Left colon (tissue), 2 donors: Measurements from ENCODE around the gene NME3. TPM values are rescaled to one million over a fixed set of nuclear protein-coding genes. Genes with fewer than 3 reads are reported as not detected.
"Not testable (repeated sequence)": the region's sequence is repeated elsewhere in the genome, so short reads cannot be mapped to it uniquely, and the experiment has no call there.

Experiments
- ATAC-seq: fragments of 200-7000 bp; cut with Tn5 transposase; one replicate; pipeline ENCODE4 v1.9.1; 2020; ENCODE audit warnings: mild to moderate bottlenecking, moderate library complexity
- DNase-seq, 2 donors: peaks; one replicate each; pipeline ENCODE4 v3.0.0-alpha.2; 2020
- intact Hi-C, 2 donors: fragments of 100-400 bp; cut with DNase I in 1 of 2; cut with micrococcal nuclease in 1 of 2; formaldehyde crosslinking; loops; one replicate each; pipeline versions ENCODE4 v1.11.2 to v1.14.0; 2022; cut with DNase I, micrococcal nuclease
- long read RNA-seq: library from polyadenylated mRNA; unstranded; transcript quantifications from one replicate; pipeline ENCODE4 v2.0.0, GENCODE V29; 2021
- total RNA-seq, 2 donors: library from RNA; stranded (reverse); fragmentation: NEBNext Ultra II Directional; extraction: Animal tissue kit (Norgen Biotek cat#: 25700); gene quantifications; one replicate each; pipeline ENCODE4 v1.2.1, GENCODE V29; 2021
- donor health status: DM: no; HTN: no; CAD: no.
- donor health status: DM: yes; HTN: yes; CAD: no.

NME3 gene
- 10 to 100 TPM; 59.5 to 62.9 TPM for total RNA-seq
- long read RNA-seq, transcript NME3-204 (4 exons, 920 nt), result minor isoform, 5 of 26 reads
- long read RNA-seq, transcript NME3-201 (5 exons, 1,069 nt), result major isoform, 8 of 26 reads
- long read RNA-seq, partial matches to known transcripts, result 1 of 26 reads
- long read RNA-seq, other reads (novel, unspliced or antisense), result 8 of 26 reads

DNA sequence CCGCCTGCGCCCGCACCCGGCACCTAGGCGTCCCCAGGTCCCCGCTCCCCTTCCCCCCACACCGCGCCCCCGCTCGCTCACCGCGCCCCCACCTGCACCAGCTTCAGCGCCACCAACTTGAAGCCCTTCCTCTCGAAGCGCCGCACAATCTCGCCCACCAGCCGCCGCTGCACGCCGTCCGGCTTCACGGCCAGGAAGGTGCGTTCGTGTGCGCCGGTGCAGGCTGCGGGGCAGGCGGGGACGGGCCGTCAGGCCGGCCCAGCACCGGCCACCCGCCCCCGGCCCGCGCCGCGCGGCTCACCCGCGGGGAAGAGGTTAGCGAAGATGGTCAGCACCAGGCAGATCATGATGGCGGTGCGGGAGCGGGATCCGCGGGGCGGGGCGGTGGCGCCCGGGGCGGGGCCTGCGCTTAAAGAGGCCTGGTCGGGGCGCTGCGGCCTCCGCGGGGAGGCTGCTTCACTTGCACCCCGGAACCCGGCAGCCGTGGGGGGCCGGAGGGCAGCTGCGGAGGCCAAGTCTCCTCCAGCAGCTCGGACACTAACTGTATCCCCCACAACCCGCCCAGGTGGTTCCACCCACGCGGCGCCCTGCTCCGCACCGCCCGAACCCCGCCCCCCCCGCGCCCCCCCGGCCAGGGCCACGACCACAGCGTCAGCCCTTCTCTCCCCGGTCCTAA lies at the start of gene NME3:
Gene NME3, minus strand, starts transcription at position 356 of the 676 bp plus-strand sequence. Its CDS starts 9 bp downstream, at position 347.
- peak; percentile 47 for ATAC-seq
- DNase-seq, result peak; percentile 72 to 89
- intact Hi-C loops, result no loop called here

DNA sequence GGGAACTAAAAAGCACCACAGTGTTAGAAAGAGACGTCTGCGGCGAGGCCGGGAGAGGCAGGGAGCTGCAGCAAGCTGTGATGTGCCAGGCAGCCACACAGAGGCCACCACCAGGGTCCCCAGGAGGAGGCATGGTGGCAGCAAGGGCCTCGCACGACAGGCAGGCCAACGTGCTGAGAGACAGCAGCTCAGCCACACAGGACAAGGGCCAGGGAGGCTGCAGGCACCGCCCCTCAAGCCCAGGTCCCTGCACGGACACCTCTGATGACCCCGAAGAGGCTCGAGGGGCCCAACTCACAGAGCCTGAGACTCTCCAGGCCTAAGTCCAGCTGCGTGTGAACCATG lies 49.6 kb upstream of the NME3 start:
- intact Hi-C loops, result no loop called here
- ATAC-seq (no peak), DNase-seq (no peak)

DNA sequence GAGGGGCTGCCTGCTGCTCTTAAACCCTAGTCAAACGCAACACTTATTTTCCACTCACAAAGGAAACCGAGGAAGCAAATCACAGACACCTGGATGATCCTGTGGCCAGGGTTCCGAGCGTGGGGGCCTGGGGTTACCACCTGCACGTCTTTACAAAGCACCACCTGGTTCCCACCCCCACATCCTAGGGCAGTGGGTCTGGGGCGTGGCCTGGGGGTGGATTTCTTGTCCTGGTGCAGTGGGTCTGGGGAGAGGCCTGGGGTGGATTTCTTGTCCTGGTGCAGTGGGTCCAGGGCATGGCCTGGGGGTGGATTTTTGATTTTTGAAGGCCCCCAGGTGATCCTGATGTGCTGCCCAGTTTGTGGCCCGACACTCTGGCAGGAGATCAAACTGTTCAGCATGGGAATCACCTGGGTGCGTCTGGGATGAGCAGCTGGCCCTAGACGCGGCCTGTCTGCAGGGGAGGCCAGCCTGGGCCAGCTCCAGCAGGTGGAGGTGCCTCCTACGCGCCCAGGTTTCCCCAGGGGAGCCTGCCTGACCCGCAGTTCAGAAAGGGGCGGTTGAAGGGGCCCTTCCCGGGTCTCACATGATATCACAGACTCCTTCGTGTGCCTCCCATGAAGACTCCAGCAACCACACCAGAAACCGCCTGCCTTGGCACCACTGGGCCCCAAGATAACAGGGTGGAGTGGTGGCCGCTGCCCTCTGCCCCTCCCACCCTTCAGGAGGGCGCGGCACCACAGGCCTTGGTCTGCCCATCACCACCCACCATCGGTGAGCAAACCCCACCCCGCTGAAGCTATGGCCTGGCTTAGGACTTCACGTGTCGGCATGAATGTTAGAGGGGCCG lies 49.0 kb upstream of the NME3 start:
- intact Hi-C loops, result no loop called here
- ATAC-seq (no peak), DNase-seq (no peak)

- intact Hi-C loops, result no loop called here
- DNase-seq, result no peak
- ATAC-seq, result no peak
Measured at GRCh38 chr16:1819611-1820010, 48.3 kb upstream of the NME3 start.

- ATAC-seq (no peak), DNase-seq (no peak)
- intact Hi-C loops, result no loop called here
Measured at GRCh38 chr16:1818873-1819525, 47.7 kb upstream of the NME3 start.

DNA sequence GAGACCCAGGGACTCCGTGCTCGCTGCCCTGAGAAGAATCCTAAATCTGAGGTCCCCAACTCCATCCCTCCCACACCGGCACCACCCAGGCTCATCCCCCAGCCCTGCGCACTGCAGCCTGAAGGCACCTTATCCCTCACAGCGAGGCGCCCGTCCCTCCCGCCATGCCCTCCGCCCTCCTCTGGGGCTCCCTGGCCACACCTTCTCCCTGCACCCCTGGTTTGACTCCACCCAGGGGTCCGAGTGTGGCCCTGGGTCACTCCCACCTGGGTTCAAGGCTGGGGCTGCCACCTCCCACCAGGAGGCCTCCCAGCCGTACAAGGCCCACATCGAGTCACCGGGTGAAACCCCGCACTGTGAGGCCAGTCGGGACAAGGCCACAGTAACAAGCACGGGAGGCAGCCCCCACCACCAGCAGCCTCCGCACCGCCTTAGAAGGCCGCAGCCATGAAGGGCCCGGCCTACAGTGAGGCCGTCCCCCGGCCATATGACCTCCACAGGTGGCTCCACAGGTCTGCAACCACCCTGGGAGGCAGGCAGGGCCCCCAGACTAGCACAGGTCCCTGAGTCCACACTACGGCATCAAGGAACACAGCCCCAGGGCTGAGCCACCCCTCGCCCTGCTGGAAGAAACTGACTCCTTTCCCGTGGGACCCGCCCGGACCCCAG lies 47.0 kb upstream of the NME3 start:
- no peak for DNase-seq
- ATAC-seq, result no peak
- intact Hi-C loops, result no loop called here

- no peak for ATAC-seq
- no peak for DNase-seq
- intact Hi-C loops, result no loop called here
Measured at GRCh38 chr16:1817716-1818115, 46.4 kb upstream of the NME3 start.

- ATAC-seq, result no peak
- no peak for DNase-seq
Measured at GRCh38 chr16:1817276-1817589, 45.9 kb upstream of the NME3 start.

DNA sequence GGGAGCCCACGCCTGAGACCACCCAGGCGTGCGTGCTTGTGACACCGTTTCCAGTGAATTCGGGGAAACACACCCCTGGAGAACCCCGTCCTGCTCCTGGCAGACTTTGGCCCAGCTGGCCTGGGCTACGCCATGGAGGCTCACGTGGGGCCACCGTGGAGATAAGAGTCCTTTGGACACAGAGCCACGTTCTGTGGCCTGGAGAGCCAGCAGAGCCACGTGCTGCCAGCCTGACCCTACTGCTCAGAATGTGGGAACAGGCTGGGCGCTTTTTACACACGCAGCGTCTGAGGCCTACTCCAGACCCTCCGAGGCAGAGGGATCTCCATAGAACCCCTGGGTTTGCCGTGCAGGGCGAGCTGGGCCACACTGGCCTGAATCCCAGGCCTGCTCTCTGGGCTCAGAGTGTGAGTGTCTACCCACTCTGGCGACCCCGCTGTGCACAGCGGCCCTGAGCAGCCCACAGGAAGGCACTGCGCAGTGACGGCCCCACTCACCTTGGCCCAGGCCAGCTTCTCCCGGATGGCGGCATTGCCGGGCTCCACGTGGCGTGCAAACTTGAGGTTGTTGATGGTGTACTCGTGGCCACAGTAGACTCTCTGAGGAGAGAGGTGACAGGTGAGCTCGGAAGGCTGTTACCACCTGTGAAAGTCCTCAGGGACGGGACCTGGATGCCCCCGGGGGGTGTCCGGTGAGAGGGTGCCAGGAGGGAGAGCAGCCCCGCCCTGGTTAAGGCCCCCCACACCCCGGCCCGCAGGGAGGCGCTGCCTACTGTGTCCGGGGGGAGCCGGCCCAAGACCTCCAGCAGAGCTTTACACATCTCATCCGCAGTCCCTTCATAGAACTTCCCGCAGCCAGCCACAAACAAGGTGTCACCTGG lies 45.3 kb upstream of the NME3 start:
- ATAC-seq, result no peak
- intact Hi-C loops, result no loop called here
- DNase-seq, result no peak

More at GRCh38 chr16:1817276-1817589, 45.9 kb upstream of the NME3 start:
- intact Hi-C loops, result no loop called here

DNA sequence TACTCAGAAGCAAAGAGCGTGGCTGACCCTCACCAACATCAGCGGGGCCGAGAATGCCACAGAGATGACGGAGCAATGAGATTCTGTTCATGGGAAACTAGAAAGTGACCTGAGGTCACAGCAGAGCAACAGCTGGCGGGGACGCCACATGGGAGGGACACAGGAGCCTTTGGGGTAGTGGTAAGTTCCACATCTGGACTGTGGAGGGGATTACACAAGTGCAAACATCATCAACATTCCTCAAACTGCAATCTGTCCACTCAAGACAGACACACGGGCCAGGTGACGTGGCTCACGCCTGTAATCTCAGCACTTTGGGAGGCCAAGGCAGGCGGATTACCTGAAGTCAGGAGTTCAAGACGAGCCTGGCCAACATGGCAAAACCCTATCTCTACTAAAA lies 44.1 kb upstream of the NME3 start:
- intact Hi-C loops, result no loop called here
- DNase-seq (no peak), ATAC-seq (no peak)

- DNase-seq, result peak in 1 of 2 donors; percentile 79
- intact Hi-C loops, result no loop called here
- ATAC-seq, result peak; percentile 97
Measured at GRCh38 chr16:1812732-1813163, 41.4 kb upstream of the NME3 start.

GRCh38 chr16:1810536-1810935 lies 39.2 kb upstream of the NME3 start:
- ATAC-seq (no peak), DNase-seq (no peak)
- intact Hi-C loops, result no loop called here

- ATAC-seq (no peak), DNase-seq (no peak)
- intact Hi-C loops, result no loop called here
Measured at GRCh38 chr16:1810106-1810505, 38.8 kb upstream of the NME3 start.

DNA sequence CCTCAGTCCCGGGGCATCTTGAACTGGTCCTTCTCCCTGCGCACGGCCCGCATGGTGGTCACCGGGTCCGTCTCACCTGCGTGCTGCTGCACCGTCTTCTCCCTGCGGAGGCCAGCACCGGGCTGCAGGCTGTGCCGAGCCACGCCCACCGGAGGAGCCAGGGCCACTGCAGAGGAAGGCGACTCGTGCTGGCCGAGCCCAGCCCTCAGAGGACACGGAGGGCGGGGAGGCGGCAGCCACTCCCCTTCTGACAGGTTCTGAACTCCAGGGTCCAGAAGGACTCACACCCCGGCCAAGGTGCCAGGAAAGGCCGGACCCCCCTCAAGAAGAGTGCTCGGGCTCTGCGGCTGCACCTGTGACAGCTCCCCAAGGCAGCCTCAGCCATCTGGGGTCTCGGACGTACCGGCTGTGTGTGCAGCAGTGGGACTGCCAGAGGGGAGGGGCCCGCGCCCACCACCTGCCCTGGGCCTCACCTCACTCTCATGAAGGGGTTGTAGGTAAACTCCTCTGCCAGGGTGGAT lies 38.0 kb upstream of the NME3 start:
- ATAC-seq, result peak; percentile 69
- DNase-seq, result peak in 1 of 2 donors; percentile 44
- intact Hi-C loops, result no loop called here

DNA sequence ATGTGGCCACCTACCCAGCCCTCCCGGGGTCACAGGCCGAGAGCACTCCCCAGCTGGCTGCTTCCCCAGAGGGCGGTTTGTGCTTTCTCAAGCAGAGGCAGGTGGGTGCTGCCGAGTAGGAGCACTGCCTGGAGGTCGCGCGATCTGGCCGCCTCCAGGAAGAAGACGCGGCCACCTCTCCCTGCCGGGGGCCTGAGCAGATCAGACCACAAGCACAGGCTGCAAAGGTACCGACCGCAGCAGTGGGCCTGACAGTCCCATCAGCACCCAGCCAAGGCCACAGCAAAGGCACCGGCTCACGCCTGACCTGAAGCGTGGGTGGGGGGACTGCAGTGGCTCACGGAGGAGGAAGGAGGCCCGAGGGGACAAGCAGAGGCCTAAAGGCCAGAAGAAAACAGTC lies 37.3 kb upstream of the NME3 start:
- intact Hi-C loops, result no loop called here
- ATAC-seq (no peak), DNase-seq (no peak)

DNA sequence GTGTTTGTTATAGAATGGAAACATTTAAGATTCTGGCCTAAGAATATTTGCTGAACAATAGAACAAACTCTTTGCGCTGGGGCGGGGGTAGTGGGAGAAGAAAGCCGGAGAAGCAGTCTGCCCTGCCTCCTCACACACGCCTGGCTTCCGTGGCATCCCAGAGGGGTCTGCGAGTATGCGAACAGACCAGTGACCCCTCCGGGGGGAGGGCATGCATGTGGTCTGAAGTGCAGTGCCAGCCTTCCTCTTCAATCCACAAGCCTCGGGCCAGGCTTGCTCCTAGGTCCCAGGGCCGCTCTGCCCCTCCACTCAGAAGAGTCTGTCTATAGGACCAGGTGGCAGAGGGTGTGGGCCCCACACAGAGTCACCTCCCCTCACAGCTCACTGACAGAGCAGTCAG lies 36.3 kb upstream of the NME3 start:
- DNase-seq (no peak), ATAC-seq (no peak)
- intact Hi-C loops, result no loop called here

- ATAC-seq (no peak), DNase-seq (no peak)
- intact Hi-C loops, result no loop called here
Measured at GRCh38 chr16:1800701-1801100, 29.4 kb upstream of the NME3 start.

GRCh38 chr16:1799263-1799662 lies 27.9 kb upstream of the NME3 start:
- ATAC-seq, intact Hi-C loops, DNase-seq: not testable (repeated sequence)
